Liver (tissue), 9 donors: Measurements from ENCODE around the gene SUCNR1. TPM values are rescaled to one million over a fixed set of nuclear protein-coding genes. Genes with fewer than 3 reads are reported as not detected.
A peak's percentile ranks its signal among the peaks of the same experiment; 100 is the strongest.

ENCODE experiments used
- DNase-seq: peaks from one replicate; pipeline ENCODE4 v3.0.0-alpha.2; 2017; ENCODE audit warnings: low spot score
- H3K27ac ChIP-seq, 2 donors: one replicate each; pipeline ENCODE4 v1.7.0; 2013; ENCODE audit warnings: inconsistent platforms in 2 of 2, low read length in 2 of 2, control low read depth in 1 of 2, low read depth in 1 of 2, mild to moderate bottlenecking in 1 of 2
- H3K27me3 ChIP-seq, 4 donors: one replicate each; pipeline versions ENCODE4 v1.6.1 to v1.7.0; 2013; ENCODE audit warnings: low read length in 3 of 4, inconsistent platforms in 1 of 4, mild to moderate bottlenecking in 1 of 4, moderate library complexity in 1 of 4; ENCODE audit not compliant: control insufficient read depth in 4 of 4, insufficient read depth in 4 of 4
- H3K36me3 ChIP-seq, 4 donors: one replicate each; pipeline versions ENCODE4 v1.6.1 to v1.7.0; 2013; ENCODE audit warnings: low read length in 3 of 4, mild to moderate bottlenecking in 3 of 4, low read depth in 1 of 4, moderate library complexity in 1 of 4; ENCODE audit not compliant: control insufficient read depth in 4 of 4, insufficient read depth in 3 of 4
- H3K4me1 ChIP-seq, 4 donors: one replicate each; pipeline versions ENCODE4 v1.6.1 to v1.7.0; 2013; ENCODE audit warnings: low read length in 3 of 4, mild to moderate bottlenecking in 3 of 4, moderate library complexity in 1 of 4; ENCODE audit not compliant: control insufficient read depth in 4 of 4, insufficient read depth in 4 of 4
- H3K4me3 ChIP-seq, 3 donors: one replicate each; pipeline versions ENCODE4 v1.6.1 to v1.7.0; 2013; ENCODE audit warnings: low read length in 3 of 3, control low read depth in 1 of 3, low read depth in 1 of 3, mild to moderate bottlenecking in 1 of 3
- H3K9ac ChIP-seq, 2 donors: one replicate each; pipeline ENCODE4 v1.7.0; 2013; ENCODE audit warnings: low read length in 2 of 2, mild to moderate bottlenecking in 2 of 2, moderate library complexity in 2 of 2, control low read depth in 1 of 2, low read depth in 1 of 2
- H3K9me3 ChIP-seq, 4 donors: one replicate each; pipeline versions ENCODE4 v1.6.1 to v1.7.0; 2013; ENCODE audit warnings: low read length in 3 of 4; ENCODE audit not compliant: control insufficient read depth in 4 of 4
- ATF3 ChIP-seq: IDR thresholded peaks from 2 replicates; pipeline ENCODE4 v1.6.1; 2016; ENCODE audit warnings: antibody characterized with exemption
- CTCF ChIP-seq: fragments of 150-350 bp; IDR thresholded peaks from 2 replicates; pipeline ENCODE4 v1.5.1; 2017; ENCODE audit warnings: improper control_type of control experiment, low read depth, low read length; ENCODE audit not compliant: missing input control
- EGR1 ChIP-seq, 2 donors: IDR thresholded peaks; 2 replicates each; pipeline ENCODE4 v1.6.1; 2016 to 2018; ENCODE audit warnings: antibody characterized with exemption in 2 of 2, low read depth in 2 of 2
- FOXA1 ChIP-seq: IDR thresholded peaks from 2 replicates; pipeline ENCODE4 v1.6.1; 2016; ENCODE audit warnings: antibody characterized with exemption
- FOXA2 ChIP-seq: IDR thresholded peaks from 2 replicates; pipeline ENCODE4 v1.6.1; 2016; ENCODE audit warnings: antibody characterized with exemption
- GABPA ChIP-seq, 2 donors: IDR thresholded peaks in 1 of 2; conservative IDR thresholded peaks in 1 of 2; 2 replicates each; pipeline ENCODE4 v1.6.1; 2016; ENCODE audit warnings: antibody characterized with exemption in 2 of 2, mild to moderate bottlenecking in 1 of 2, moderate library complexity in 1 of 2
- HNF4A ChIP-seq, 2 donors: conservative IDR thresholded peaks; 2 replicates each; pipeline ENCODE4 v1.6.1; 2016; ENCODE audit warnings: antibody characterized with exemption in 2 of 2, mild to moderate bottlenecking in 2 of 2
- HNF4G ChIP-seq: IDR thresholded peaks from 2 replicates; pipeline ENCODE4 v1.6.1; 2016; ENCODE audit warnings: antibody characterized with exemption
- JUND ChIP-seq, 2 donors: IDR thresholded peaks; 2 replicates each; pipeline ENCODE4 v1.6.1; 2016; ENCODE audit warnings: antibody characterized with exemption in 2 of 2
- MAX ChIP-seq: IDR thresholded peaks from 2 replicates; pipeline ENCODE4 v1.6.1; 2016; ENCODE audit warnings: antibody characterized with exemption
- NR2F2 ChIP-seq: IDR thresholded peaks from 2 replicates; pipeline ENCODE4 v1.6.1; 2016; ENCODE audit warnings: antibody characterized with exemption
- RAD21 ChIP-seq, 2 donors: IDR thresholded peaks; 2 replicates each; pipeline ENCODE4 v1.6.1; 2016; ENCODE audit warnings: antibody characterized with exemption in 2 of 2, mild to moderate bottlenecking in 2 of 2
- REST ChIP-seq: IDR thresholded peaks from 2 replicates; pipeline ENCODE4 v1.6.1; 2016; ENCODE audit warnings: antibody characterized with exemption, mild to moderate bottlenecking
- RXRA ChIP-seq, 2 donors: IDR thresholded peaks; 2 replicates each; pipeline ENCODE4 v1.6.1; 2017 to 2018; ENCODE audit warnings: antibody characterized with exemption in 2 of 2, mild to moderate bottlenecking in 1 of 2
- SP1 ChIP-seq: IDR thresholded peaks from 2 replicates; pipeline ENCODE4 v1.6.1; 2018; ENCODE audit warnings: antibody characterized with exemption, mild to moderate bottlenecking
- TAF1 ChIP-seq: conservative IDR thresholded peaks from 2 replicates; pipeline ENCODE4 v1.6.1; 2016; ENCODE audit warnings: antibody characterized with exemption, mild to moderate bottlenecking
- YY1 ChIP-seq: IDR thresholded peaks from 2 replicates; pipeline ENCODE4 v1.6.1; 2016; ENCODE audit warnings: antibody characterized with exemption, mild to moderate bottlenecking
- ZBTB33 ChIP-seq: IDR thresholded peaks from 2 replicates; pipeline ENCODE4 v1.6.1; 2016; ENCODE audit warnings: antibody characterized with exemption
- WGBS: extraction: QIAGEN DNeasy Blood & Tissue Kit; methylation state at CpG from one replicate; pipeline ENCODE4 v1.1.7; 2013; 5-methylcytosine and 5-hydroxymethylcytosine counted together
- polyA plus RNA-seq, 2 donors: library from polyadenylated mRNA; stranded (reverse) in 1 of 2; unstranded in 1 of 2; fragments of 200-250 nt in 1 of 2; fragments of >200 nt in 1 of 2; fragmentation: Nextera tagmentation in 1 of 2; extraction: Ambion mirVana in 1 of 2; gene quantifications; one replicate each; pipeline versions ENCODE4 v1.2.1 to v1.2.3, GENCODE V29; 2013 to 2015
- total RNA-seq, 2 donors: library from RNA; depleted of rRNA; stranded (reverse); fragments of >200 nt; gene quantifications; one replicate each; pipeline ENCODE4 v1.2.3, GENCODE V29; 2014
- donor health status: healthy.
- donor health status: healthy.
- donor health status: healthy.
- donor health status: healthy.
- donor health status: healthy.

The SUCNR1 gene
- total and polyA plus RNA-seq, 4 donors: 1.3 to 7.1 (median 3.5) TPM

- Histone ChIP-seq H3K9ac (no peak overlapping the region), H3K36me3 (no peaks in the 10 kb centered on the region), H3K27me3 (no peaks in the 10 kb centered on the region), H3K4me3 (no peak overlapping the region), H3K9me3 (no peaks in the 10 kb centered on the region), H3K4me1 (peaks cover 3 to 17% (median 10%) of the 10 kb centered on the region in 4 donors), H3K27ac (peak overlapping the region; percentile 63 to 68)
- WGBS: 34% methylated on average over 2 of the region's 2 CpGs
- TF ChIP-seq ZBTB33 (peak; percentile 29), JUND (IDR thresholded peaks at IDR 0.05) (peak; percentile 43 to 63), MAX (peak; percentile 28), YY1 (peak; percentile 23), HNF4A (conservative IDR thresholded peaks at IDR 0.05) (peak; percentile 74), RAD21 (IDR thresholded peaks at IDR 0.05) (no peak), FOXA1 (peak; percentile 46), TAF1 (no peak), REST (no peak), ATF3 (no peak), GABPA (IDR thresholded peaks at IDR 0.05 in 1 of 2, conservative IDR thresholded peaks at IDR 0.05 in 1 of 2) (no peak), SP1 (peak; percentile 83), EGR1 (IDR thresholded peaks at IDR 0.05; ENCODE audit: low read depth in 2 of 2) (peak; percentile 24 to 67), CTCF (no peak), NR2F2 (no peak), HNF4G (no peak), FOXA2 (peak; percentile 61), RXRA (IDR thresholded peaks at IDR 0.05) (peak; percentile 58 to 63)
- no peak for DNase-seq
These were observed 14.2 kb upstream of the SUCNR1 start for GRCh38 chr3:151859233-151859673.
